Thyroid gland (tissue), 4 donors: ENCODE data around the gene GLIS2. TPM values are rescaled to one million over a fixed set of nuclear protein-coding genes. Genes with fewer than 3 reads are reported as not detected.

ENCODE experiments used
- DNase-seq, 2 donors: peaks; one replicate each; pipeline ENCODE4 v3.0.0-alpha.2; 2019
- H3K27ac ChIP-seq, 3 donors: fragments of 200-600 bp; sonication (generic); 1 replicate in 2 of 3; 2 replicates in 1 of 3; pipeline ENCODE4 v1.5.1; 2016 to 2019; ENCODE audit warnings: mild to moderate bottlenecking in 1 of 3, moderate library complexity in 1 of 3
- H3K27me3 ChIP-seq: fragments of 200-600 bp; sonication (generic); one replicate; pipeline ENCODE4 v1.5.1; 2019
- H3K36me3 ChIP-seq, 2 donors: fragments of 200-600 bp; sonication (generic); one replicate each; pipeline ENCODE4 v1.5.1; 2016 to 2019
- H3K4me1 ChIP-seq, 2 donors: fragments of 200-600 bp; sonication (generic); one replicate each; pipeline ENCODE4 v1.5.1; 2017 to 2019
- H3K4me3 ChIP-seq, 3 donors: fragments of 200-600 bp; sonication (generic); replicated peaks in 1 of 3; 1 replicate in 2 of 3; 2 replicates in 1 of 3; pipeline ENCODE4 v1.5.1; 2016; ENCODE audit warnings: mild to moderate bottlenecking in 1 of 3
- H3K9me3 ChIP-seq: fragments of 200-600 bp; sonication (generic); one replicate; pipeline ENCODE4 v1.5.1; 2017
- CTCF ChIP-seq, 6 experiments: fragments of 200-600 bp in 3 of 6; fragments of 450-650 bp in 3 of 6; sonication (generic) in 3 of 6; IDR thresholded peaks; one replicate each; pipeline ENCODE4 v1.5.1; 2016 to 2019; ENCODE audit warnings: antibody characterized with exemption in 6 of 6, mild to moderate bottlenecking in 2 of 6, inconsistent platforms in 1 of 6, moderate library complexity in 1 of 6
- POLR2A ChIP-seq, 2 donors: fragments of 450-650 bp; IDR thresholded peaks; one replicate each; pipeline ENCODE4 v1.6.1; 2017; ENCODE audit warnings: antibody characterized with exemption in 2 of 2, mild to moderate bottlenecking in 2 of 2, moderate library complexity in 1 of 2
- WGBS, 2 donors: methylation state at CpG; one replicate each; pipeline ENCODE4 v1.1.5; 2017; 5-methylcytosine and 5-hydroxymethylcytosine counted together
- intact Hi-C: fragments of 100-400 bp; cut with DNase I; formaldehyde crosslinking; loops from one replicate; pipeline ENCODE4 v1.15.1; 2023
- total RNA-seq, 4 donors: library from RNA; depleted of rRNA; stranded (reverse); fragments of >200 nt; gene quantifications; one replicate each; pipeline ENCODE4 v1.2.3, GENCODE V29; 2016

Gene GLIS2
- total RNA-seq, 4 donors from 2014 or later: 5.5 to 7.6 (median 6.7) TPM

GRCh38 chr16:4277987-4278513 lies 37.8 kb upstream of the GLIS2 start:
- no peaks in the 10 kb centered on the region for H3K36me3 ChIP-seq
- no peaks in the 10 kb centered on the region for H3K4me1 ChIP-seq
- TF ChIP-seq POLR2A (IDR thresholded peaks at IDR 0.05): no peak
- TF ChIP-seq CTCF (IDR thresholded peaks at IDR 0.05): no peak
- H3K4me3 ChIP-seq: no peak overlapping the region
- DNase-seq: no peak
- no peaks in the 10 kb centered on the region for H3K27me3 ChIP-seq
- no peaks in the 10 kb centered on the region for H3K9me3 ChIP-seq
- WGBS, 2 donors: 96 to 98% methylated on average over 2 of the region's 2 CpGs
- H3K27ac ChIP-seq: no peak overlapping the region
- intact Hi-C loops: no loop called here

- Histone ChIP-seq H3K9me3 (no peaks in the 10 kb centered on the region), H3K27me3 (no peaks in the 10 kb centered on the region), H3K4me1 (no peaks in the 10 kb centered on the region), H3K4me3 (no peak overlapping the region), H3K36me3 (no peaks in the 10 kb centered on the region), H3K27ac (no peak overlapping the region)
- intact Hi-C loops: no loop called here
- 92 to 98% methylated on average over 2 of the region's 2 CpGs for WGBS, 2 donors
- no peak for TF ChIP-seq POLR2A (IDR thresholded peaks at IDR 0.05)
- TF ChIP-seq CTCF (IDR thresholded peaks at IDR 0.05): no peak
- DNase-seq: no peak
These were observed 35.2 kb upstream of the GLIS2 start for GRCh38 chr16:4280625-4281024.

GRCh38 chr16:4283441-4283840 lies 32.4 kb upstream of the GLIS2 start:
- Histone ChIP-seq H3K9me3 (no peaks in the 10 kb centered on the region), H3K36me3 (no peaks in the 10 kb centered on the region), H3K27me3 (no peaks in the 10 kb centered on the region), H3K4me3 (no peak overlapping the region), H3K4me1 (peaks cover 3 to 5% of the 10 kb centered on the region in 2 donors), H3K27ac (no peak overlapping the region)
- TF ChIP-seq POLR2A (IDR thresholded peaks at IDR 0.05): no peak
- intact Hi-C loops: no loop called here
- 75 to 76% methylated on average over 8 of the region's 8 CpGs for WGBS, 2 donors
- DNase-seq: no peak

- TF ChIP-seq POLR2A (IDR thresholded peaks at IDR 0.05) (no peak), CTCF (IDR thresholded peaks at IDR 0.05) (no peak)
- H3K4me1 ChIP-seq: peaks cover 5 to 7% of the 10 kb centered on the region in 2 donors
- no peaks in the 10 kb centered on the region for H3K27me3 ChIP-seq
- DNase-seq: no peak
- WGBS, 2 donors: 77 to 90% methylated on average over 2 of the region's 2 CpGs
- H3K4me3 ChIP-seq: no peak overlapping the region
- no peaks in the 10 kb centered on the region for H3K9me3 ChIP-seq
- no peak overlapping the region for H3K27ac ChIP-seq
- intact Hi-C loops: no loop called here
- H3K36me3 ChIP-seq: no peaks in the 10 kb centered on the region
These were observed 31.9 kb upstream of the GLIS2 start for GRCh38 chr16:4283939-4284338.

GRCh38 chr16:4285167-4285566 lies 30.7 kb upstream of the GLIS2 start:
- H3K4me1 ChIP-seq: peaks cover 5 to 10% of the 10 kb centered on the region in 2 donors
- DNase-seq: no peak
- no peaks in the 10 kb centered on the region for H3K36me3 ChIP-seq
- H3K4me3 ChIP-seq: no peak overlapping the region
- H3K9me3 ChIP-seq: no peaks in the 10 kb centered on the region
- WGBS, 2 donors: 68 to 72% methylated on average over 9 of the region's 10 CpGs
- no peaks in the 10 kb centered on the region for H3K27me3 ChIP-seq
- TF ChIP-seq CTCF (IDR thresholded peaks at IDR 0.05) (no peak), POLR2A (IDR thresholded peaks at IDR 0.05) (no peak)
- no peak overlapping the region for H3K27ac ChIP-seq
- intact Hi-C loops: no loop called here
